ENCODE measurements around the gene C5orf58. TPM values are rescaled to one million over a fixed set of nuclear protein-coding genes. Genes with fewer than 3 reads are reported as not detected.

The C5orf58 gene
- total and polyA plus RNA-seq, 11 donors, result not detected

- ATAC-seq (no peak), DNase-seq (no peak)
- no peak for TF ChIP-seq POLR2A (IDR thresholded peaks at IDR 0.05)
- Histone ChIP-seq H3K4me3 (no peak overlapping the region), H3K36me3 (peaks cover 0 to 100% (median 0%) of the 10 kb centered on the region in 9 donors), H3K4me1 (peaks cover 0 to 22% (median 0%) of the 10 kb centered on the region in 12 donors), H3K9me3 (no peaks in the 10 kb centered on the region), H3K27ac (no peak overlapping the region), H3K27me3 (no peaks in the 10 kb centered on the region)
- intact Hi-C loops (cut with DNase I), result no loop called here
- WGBS, 4 donors, result 81 to 94% (median 90%) methylated on average over 8 of the region's 8 CpGs
Observed at GRCh38 chr5:170254056-170254455, 21.3 kb downstream of the C5orf58 start.

- H3K4me3 ChIP-seq, result no peak overlapping the region
- DNase-seq (no peak), ATAC-seq (no peak)
- TF ChIP-seq, protein P1, sequence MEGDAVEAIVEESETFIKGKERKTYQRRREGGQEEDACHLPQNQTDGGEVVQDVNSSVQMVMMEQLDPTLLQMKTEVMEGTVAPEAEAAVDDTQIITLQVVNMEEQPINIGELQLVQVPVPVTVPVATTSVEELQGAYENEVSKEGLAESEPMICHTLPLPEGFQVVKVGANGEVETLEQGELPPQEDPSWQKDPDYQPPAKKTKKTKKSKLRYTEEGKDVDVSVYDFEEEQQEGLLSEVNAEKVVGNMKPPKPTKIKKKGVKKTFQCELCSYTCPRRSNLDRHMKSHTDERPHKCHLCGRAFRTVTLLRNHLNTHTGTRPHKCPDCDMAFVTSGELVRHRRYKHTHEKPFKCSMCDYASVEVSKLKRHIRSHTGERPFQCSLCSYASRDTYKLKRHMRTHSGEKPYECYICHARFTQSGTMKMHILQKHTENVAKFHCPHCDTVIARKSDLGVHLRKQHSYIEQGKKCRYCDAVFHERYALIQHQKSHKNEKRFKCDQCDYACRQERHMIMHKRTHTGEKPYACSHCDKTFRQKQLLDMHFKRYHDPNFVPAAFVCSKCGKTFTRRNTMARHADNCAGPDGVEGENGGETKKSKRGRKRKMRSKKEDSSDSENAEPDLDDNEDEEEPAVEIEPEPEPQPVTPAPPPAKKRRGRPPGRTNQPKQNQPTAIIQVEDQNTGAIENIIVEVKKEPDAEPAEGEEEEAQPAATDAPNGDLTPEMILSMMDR (IDR thresholded peaks at IDR 0.05), result no peak
- no peak for TF ChIP-seq POLR2A (IDR thresholded peaks at IDR 0.05)
- intact Hi-C loops (cut with DNase I), result no loop called here
- peaks cover 0 to 18% (median 0%) of the 10 kb centered on the region in 12 donors for H3K4me1 ChIP-seq
- H3K9me3 ChIP-seq, result no peaks in the 10 kb centered on the region
- no peaks in the 10 kb centered on the region for H3K27me3 ChIP-seq
- WGBS, 4 donors, result 88 to 95% (median 92%) methylated on average over 1 of the region's 1 CpG
- H3K36me3 ChIP-seq, result peaks cover 0 to 100% (median 2%) of the 10 kb centered on the region in 9 donors
- H3K27ac ChIP-seq, result no peak overlapping the region
Observed at GRCh38 chr5:170256571-170256970, 23.8 kb downstream of the C5orf58 start.

- peaks cover 0 to 100% (median 5%) of the 10 kb centered on the region in 9 donors for H3K36me3 ChIP-seq
- 94 to 99% (median 96%) methylated on average over 4 of the region's 4 CpGs for WGBS, 4 donors
- TF ChIP-seq POLR2A (IDR thresholded peaks at IDR 0.05), result no peak
- TF ChIP-seq, protein P1 (IDR thresholded peaks at IDR 0.05), result no peak
- H3K27ac ChIP-seq, result no peak overlapping the region
- no peaks in the 10 kb centered on the region for H3K27me3 ChIP-seq
- H3K4me3 ChIP-seq, result no peak overlapping the region
- ATAC-seq (no peak), DNase-seq (no peak)
- intact Hi-C loops (cut with DNase I), result no loop called here
- H3K4me1 ChIP-seq, result peaks cover 0 to 21% (median 0%) of the 10 kb centered on the region in 12 donors
- no peaks in the 10 kb centered on the region for H3K9me3 ChIP-seq
Observed at GRCh38 chr5:170257370-170257769, 24.6 kb downstream of the C5orf58 start.

DNA sequence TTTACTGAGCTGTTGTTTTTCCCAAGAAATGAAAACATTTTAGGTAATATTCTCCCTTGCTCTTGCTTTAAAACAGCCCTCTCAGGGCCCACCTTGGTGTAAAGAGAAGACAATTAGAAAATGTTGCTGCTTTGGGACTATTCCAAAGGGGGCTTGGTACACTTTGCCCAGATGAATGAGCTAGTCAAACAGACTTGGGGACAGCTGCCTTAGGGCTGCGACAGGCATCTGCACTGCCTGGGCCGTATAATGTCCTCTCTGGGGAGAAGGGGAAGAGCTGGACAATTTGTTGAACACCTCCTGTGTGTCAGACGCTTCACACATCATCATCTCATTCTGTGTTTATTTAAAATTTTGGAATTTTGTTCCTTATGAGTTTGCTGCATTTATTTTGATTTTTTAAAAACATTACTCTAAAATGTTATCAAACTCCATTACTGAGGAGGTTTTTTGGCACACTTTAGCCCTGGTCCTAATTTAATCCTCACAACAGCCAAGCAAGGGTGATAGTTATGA lies 28.8 kb downstream of the C5orf58 start:
- Histone ChIP-seq H3K9me3 (no peaks in the 10 kb centered on the region), H3K27me3 (peaks cover 0 to 5% (median 0%) of the 10 kb centered on the region in 9 donors), H3K27ac (peak overlapping the region in 1 of 12 donors; percentile 76), H3K4me1 (peaks cover 0 to 38% (median 0%) of the 10 kb centered on the region in 12 donors), H3K36me3 (peaks cover 0 to 100% (median 10%) of the 10 kb centered on the region in 9 donors), H3K4me3 (no peak overlapping the region)
- TF ChIP-seq POLR2A (IDR thresholded peaks at IDR 0.05), result no peak
- TF ChIP-seq, protein P1 (IDR thresholded peaks at IDR 0.05), result no peak
- DNase-seq, result no peak
- ATAC-seq, result no peak
- WGBS, 4 donors, result 87 to 93% (median 92%) methylated on average over 3 of the region's 3 CpGs
- intact Hi-C loops (cut with DNase I), result loop anchor here in 2 of 10 donors (10.0 kb wide), 2 partner anchors 73 to 373 kb away; no protein-coding TSS in a partner anchor

Measured in heart left ventricle (tissue), 16 donors.